Measurements from ENCODE around the gene MTHFD1L.

DNA sequence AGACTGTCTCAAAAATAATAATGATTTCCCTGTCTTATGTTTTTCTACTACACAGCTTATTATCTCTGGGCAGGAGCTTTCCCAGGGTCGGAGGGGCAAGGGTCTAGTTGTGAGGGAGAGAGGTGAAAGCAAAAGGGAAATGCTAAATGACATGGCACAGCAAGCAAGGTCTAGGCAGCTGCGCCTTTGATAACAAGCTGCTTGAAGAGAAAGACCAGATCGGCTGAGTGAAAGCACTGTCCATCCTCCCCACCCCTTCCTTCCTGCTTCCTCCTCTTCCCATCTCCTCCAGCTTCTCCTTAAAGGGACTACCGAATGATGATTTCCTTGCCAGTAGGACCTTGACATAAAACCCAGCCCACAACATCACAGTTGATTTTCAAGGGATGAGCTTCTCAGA, 216.2 kb downstream of the MTHFD1L start:
- no peak for TF ChIP-seq YY1 (IDR thresholded peaks at IDR 0.05; ENCODE audit: insufficient read depth, insufficient read length)
- TF ChIP-seq ZNF274 (IDR thresholded peaks at IDR 0.05; ENCODE audit: low read depth, low read length): no peak

Measured in NT2/D1 (cell line).